Vagina (tissue), 2 donors: ENCODE data around the gene ZNF577.

Experiments used
- POLR2A ChIP-seq, 2 donors: fragments of 450-650 bp; IDR thresholded peaks; one replicate each; pipeline ENCODE4 v1.6.1; 2017; ENCODE audit warnings: antibody characterized with exemption in 2 of 2, mild to moderate bottlenecking in 2 of 2, moderate library complexity in 2 of 2
- POLR2AphosphoS5 ChIP-seq, 2 donors: sonication (generic); formaldehyde crosslinking; IDR thresholded peaks; one replicate each; pipeline ENCODE4 v1.9.0; 2017; ENCODE audit warnings: antibody characterized with exemption in 2 of 2, mild to moderate bottlenecking in 2 of 2, low read depth in 1 of 2; ENCODE audit not compliant: insufficient read depth in 1 of 2
- TF ChIP-seq, protein P1 (sequence below), 3 experiments: fragments of 450-650 bp in 2 of 3; fragments of 200-600 bp in 1 of 3; sonication (generic) in 1 of 3; IDR thresholded peaks; one replicate each; pipeline ENCODE4 v1.5.1; 2017 to 2019; ENCODE audit warnings: antibody characterized with exemption in 3 of 3, mild to moderate bottlenecking in 2 of 3, moderate library complexity in 2 of 3

DNA sequence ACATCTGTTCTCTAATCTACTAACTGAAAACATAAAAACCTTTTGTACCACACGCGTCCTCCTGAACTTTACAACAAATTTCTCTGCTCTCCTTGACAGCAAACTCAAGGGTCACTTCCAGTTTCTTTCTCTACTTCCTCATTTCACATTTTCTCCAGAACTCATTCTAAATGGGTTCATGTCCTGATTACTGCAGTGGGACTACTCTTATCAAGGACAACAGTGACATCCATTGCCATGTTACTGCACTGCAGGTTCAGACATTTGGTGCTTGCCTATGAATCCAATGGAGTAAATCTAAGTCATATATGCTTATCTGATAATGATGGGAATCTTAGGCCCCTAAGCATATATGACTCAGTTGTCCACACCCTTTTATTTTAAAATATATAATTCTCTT, 57.5 kb downstream of the ZNF577 start:
- TF ChIP-seq POLR2AphosphoS5 (IDR thresholded peaks at IDR 0.05; ENCODE audit: insufficient read depth in 1 of 2, low read depth in 1 of 2) (no peak), POLR2A (IDR thresholded peaks at IDR 0.05) (no peak)
- TF ChIP-seq, protein P1, sequence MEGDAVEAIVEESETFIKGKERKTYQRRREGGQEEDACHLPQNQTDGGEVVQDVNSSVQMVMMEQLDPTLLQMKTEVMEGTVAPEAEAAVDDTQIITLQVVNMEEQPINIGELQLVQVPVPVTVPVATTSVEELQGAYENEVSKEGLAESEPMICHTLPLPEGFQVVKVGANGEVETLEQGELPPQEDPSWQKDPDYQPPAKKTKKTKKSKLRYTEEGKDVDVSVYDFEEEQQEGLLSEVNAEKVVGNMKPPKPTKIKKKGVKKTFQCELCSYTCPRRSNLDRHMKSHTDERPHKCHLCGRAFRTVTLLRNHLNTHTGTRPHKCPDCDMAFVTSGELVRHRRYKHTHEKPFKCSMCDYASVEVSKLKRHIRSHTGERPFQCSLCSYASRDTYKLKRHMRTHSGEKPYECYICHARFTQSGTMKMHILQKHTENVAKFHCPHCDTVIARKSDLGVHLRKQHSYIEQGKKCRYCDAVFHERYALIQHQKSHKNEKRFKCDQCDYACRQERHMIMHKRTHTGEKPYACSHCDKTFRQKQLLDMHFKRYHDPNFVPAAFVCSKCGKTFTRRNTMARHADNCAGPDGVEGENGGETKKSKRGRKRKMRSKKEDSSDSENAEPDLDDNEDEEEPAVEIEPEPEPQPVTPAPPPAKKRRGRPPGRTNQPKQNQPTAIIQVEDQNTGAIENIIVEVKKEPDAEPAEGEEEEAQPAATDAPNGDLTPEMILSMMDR (IDR thresholded peaks at IDR 0.05), result no peak
